HEK293T (cell line): ENCODE measurements around the gene DMAC2L.
"Not testable (repeated sequence)": the region's sequence is repeated elsewhere in the genome, so short reads cannot be mapped to it uniquely, and the experiment has no call there.

Source experiments
- CTCF ChIA-PET: fragments of 350-600 bp; formaldehyde crosslinking; extraction: SDS; loops from one replicate; lab custom pipeline; 2021; ENCODE audit warnings: antibody characterized with exemption, inconsistent platforms; lab: Yijun Ruan, JAX
- POLR2A ChIA-PET: fragments of 350-600 bp; formaldehyde crosslinking; extraction: SDS; loops from one replicate; lab custom pipeline; 2020; ENCODE audit warnings: antibody characterized with exemption, inconsistent platforms; lab: Yijun Ruan, JAX
- DNase-seq: peaks from one replicate; pipeline ENCODE4 v3.0.0; 2012; ENCODE audit warnings: mixed read lengths; ENCODE audit errors: extremely low spot score
- ARNT ChIP-seq: fragments of 450-650 bp; IDR thresholded peaks from 2 replicates; pipeline ENCODE4 v1.6.1; 2017; ENCODE audit warnings: mild to moderate bottlenecking
- BHLHE40 ChIP-seq: fragments of 450-650 bp; IDR thresholded peaks from 2 replicates; pipeline ENCODE4 v1.6.1; 2016; ENCODE audit warnings: mild to moderate bottlenecking, moderate library complexity, borderline replicate concordance
- CTBP1 ChIP-seq: fragments of 450-650 bp; IDR thresholded peaks from 2 replicates; pipeline ENCODE4 v1.6.1; 2016; ENCODE audit warnings: borderline replicate concordance
- ELF4 ChIP-seq: fragments of 450-650 bp; IDR thresholded peaks from 2 replicates; pipeline ENCODE4 v1.6.1; 2017; ENCODE audit warnings: antibody characterized with exemption
- FOXA1 ChIP-seq: fragments of 450-650 bp; IDR thresholded peaks from 2 replicates; pipeline ENCODE4 v1.6.1; 2016; ENCODE audit warnings: mild to moderate bottlenecking
- FOXK2 ChIP-seq: fragments of 450-650 bp; IDR thresholded peaks from 2 replicates; pipeline ENCODE4 v1.6.1; 2016; ENCODE audit warnings: mild to moderate bottlenecking
- FOXM1 ChIP-seq: fragments of 450-650 bp; IDR thresholded peaks from 2 replicates; pipeline ENCODE4 v1.6.1; 2017; ENCODE audit warnings: mild to moderate bottlenecking, borderline replicate concordance
- HDGF ChIP-seq: fragments of 450-650 bp; IDR thresholded peaks from 2 replicates; pipeline ENCODE4 v1.6.1; 2017; ENCODE audit warnings: antibody characterized with exemption, borderline replicate concordance
- L3MBTL2 ChIP-seq: fragments of 450-650 bp; conservative IDR thresholded peaks from 2 replicates; pipeline ENCODE4 v1.6.1; 2016; ENCODE audit warnings: mild to moderate bottlenecking
- LEF1 ChIP-seq: fragments of 450-650 bp; IDR thresholded peaks from 2 replicates; pipeline ENCODE4 v1.6.1; 2017; ENCODE audit warnings: mild to moderate bottlenecking, borderline replicate concordance
- NFRKB ChIP-seq: fragments of 450-650 bp; IDR thresholded peaks from 2 replicates; pipeline ENCODE4 v1.6.1; 2016; ENCODE audit warnings: mild to moderate bottlenecking, moderate library complexity
- SP1 ChIP-seq: fragments of 450-650 bp; IDR thresholded peaks from 2 replicates; pipeline ENCODE4 v1.6.1; 2017
- SUZ12 ChIP-seq: fragments of 450-650 bp; IDR thresholded peaks from 2 replicates; pipeline ENCODE4 v1.6.1; 2016; ENCODE audit warnings: mild to moderate bottlenecking
- TARDBP ChIP-seq: fragments of 450-650 bp; IDR thresholded peaks from 2 replicates; pipeline ENCODE4 v1.6.1; 2016
- ZNF384 ChIP-seq: fragments of 450-650 bp; IDR thresholded peaks from 2 replicates; pipeline ENCODE4 v1.6.1; 2016
- TF ChIP-seq, protein P1 (sequence below): fragments of 450-650 bp; IDR thresholded peaks from 2 replicates; pipeline ENCODE4 v1.6.1; 2016

The DMAC2L gene

DNA sequence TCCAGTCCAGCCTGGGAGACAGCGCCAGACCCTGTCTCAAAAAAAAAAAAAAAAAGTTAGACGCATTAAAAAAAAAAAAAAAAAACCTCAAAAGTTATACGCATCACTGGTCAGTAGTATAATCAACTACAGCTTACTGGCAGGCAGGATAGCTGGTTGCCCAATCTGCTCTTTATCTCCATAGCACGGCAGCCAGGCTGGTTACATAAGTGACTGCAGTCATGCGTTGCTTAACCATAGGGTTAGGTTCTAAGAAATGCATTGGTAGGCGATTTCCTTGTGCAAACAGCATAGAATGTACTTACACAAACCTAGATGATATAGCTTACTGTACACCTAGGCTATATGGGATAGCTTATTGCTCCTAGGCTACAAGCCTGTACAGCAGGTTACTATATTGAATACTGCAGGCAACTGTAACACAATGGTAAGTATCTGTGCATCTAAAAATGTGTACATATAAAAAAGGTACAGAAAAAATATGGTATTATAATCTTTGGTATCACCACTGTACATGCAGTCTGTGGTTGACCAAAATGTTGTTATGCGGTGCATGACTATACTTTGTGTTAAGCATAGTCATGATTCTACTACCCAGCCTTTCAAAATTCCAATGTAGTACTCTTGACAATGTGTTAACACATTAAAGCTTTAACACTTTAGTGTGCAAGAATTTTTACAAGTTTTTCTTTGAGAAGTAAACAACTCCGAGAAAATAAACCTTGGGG, 8.2 kb upstream of the DMAC2L start:
- CTCF ChIA-PET, result no interaction called here
- TF ChIP-seq HDGF, result no peak
- TF ChIP-seq CTBP1, result no peak
- TF ChIP-seq ELF4, result no peak
- TF ChIP-seq ARNT, result no peak
- TF ChIP-seq NFRKB, result no peak
- TF ChIP-seq BHLHE40, result no peak
- TF ChIP-seq, protein P1, sequence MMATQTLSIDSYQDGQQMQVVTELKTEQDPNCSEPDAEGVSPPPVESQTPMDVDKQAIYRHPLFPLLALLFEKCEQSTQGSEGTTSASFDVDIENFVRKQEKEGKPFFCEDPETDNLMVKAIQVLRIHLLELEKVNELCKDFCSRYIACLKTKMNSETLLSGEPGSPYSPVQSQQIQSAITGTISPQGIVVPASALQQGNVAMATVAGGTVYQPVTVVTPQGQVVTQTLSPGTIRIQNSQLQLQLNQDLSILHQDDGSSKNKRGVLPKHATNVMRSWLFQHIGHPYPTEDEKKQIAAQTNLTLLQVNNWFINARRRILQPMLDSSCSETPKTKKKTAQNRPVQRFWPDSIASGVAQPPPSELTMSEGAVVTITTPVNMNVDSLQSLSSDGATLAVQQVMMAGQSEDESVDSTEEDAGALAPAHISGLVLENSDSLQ, result no peak
- TF ChIP-seq LEF1, result no peak
- TF ChIP-seq SP1, result no peak
- POLR2A ChIA-PET, result interaction anchor here (1.0 kb wide), 1 partner anchor 8 kb away, joined by 3 read pairs; the partner anchor contains the start of genes DMAC2L and L2HGDH
- no peak for DNase-seq

DNA sequence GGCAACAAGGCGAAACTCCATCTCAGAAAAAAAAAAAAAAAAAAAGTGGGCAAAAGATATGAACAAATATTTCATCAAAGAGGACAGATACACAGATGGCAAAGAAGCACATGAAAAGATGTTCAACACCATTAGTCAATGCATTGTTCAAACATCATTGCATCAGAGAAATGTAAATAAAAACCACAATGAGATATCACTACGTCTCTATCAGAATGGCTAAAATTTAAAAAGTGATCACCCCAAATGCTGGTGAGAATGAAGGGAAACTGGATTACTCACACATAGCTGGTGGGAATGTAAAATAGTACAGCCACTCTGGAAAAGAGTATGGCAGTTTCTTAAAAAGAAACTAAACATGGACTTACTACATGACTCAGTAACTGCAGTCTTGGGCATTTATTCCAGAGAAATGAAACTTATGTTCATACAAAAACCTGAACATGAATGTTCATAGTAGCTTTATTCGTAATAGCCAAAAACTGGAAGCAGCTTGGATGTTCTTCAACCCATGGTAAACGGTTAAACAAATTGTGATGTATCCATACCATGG, 3.7 kb upstream of the DMAC2L start:
- TF ChIP-seq NFRKB (no peak), ZNF384 (no peak), CTBP1 (no peak), L3MBTL2 (no peak), SP1 (no peak), HDGF (no peak), FOXM1 (no peak), ARNT (no peak), BHLHE40 (no peak)
- TF ChIP-seq, protein P1, result no peak
- POLR2A ChIA-PET, result no interaction called here
- DNase-seq, result no peak
- CTCF ChIA-PET, result no interaction called here

DNA sequence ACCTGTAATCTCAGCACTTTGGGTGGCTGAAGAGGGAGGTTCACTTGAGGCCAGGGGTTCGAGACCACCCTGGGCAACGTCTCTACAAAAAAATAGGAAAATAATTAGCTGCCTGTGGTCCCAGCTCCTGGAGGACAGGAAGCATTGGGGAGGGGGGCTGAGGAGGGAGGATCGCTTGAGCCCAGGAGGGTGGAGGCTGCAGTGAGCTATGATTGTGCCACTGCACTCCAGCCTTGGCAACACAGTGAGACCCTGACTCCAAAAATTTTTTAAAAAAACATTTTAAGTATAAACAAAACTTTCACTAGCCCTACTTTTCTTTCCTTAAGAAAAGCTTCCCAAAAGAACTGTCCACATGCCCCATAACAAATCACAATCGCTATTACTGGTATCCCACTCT, 1.7 kb upstream of the DMAC2L start:
- POLR2A ChIA-PET, result interaction anchor here (1.3 to 3.4 kb wide), 2 partner anchors 9 to 12 kb away, joined by 5 to 35 read pairs; no protein-coding TSS in a partner anchor
- TF ChIP-seq SP1, result no peak
- TF ChIP-seq SUZ12, result no peak
- TF ChIP-seq L3MBTL2, result no peak
- TF ChIP-seq ELF4, result no peak
- TF ChIP-seq NFRKB, result no peak
- no peak for TF ChIP-seq ARNT
- TF ChIP-seq FOXA1, result no peak
- no peak for TF ChIP-seq FOXM1
- TF ChIP-seq, protein P1, result no peak
- no peak for TF ChIP-seq BHLHE40
- no peak for TF ChIP-seq HDGF
- TF ChIP-seq ZNF384, result no peak
- CTCF ChIA-PET, result interaction anchor here (0.6 to 1.1 kb wide), 2 partner anchors 10 to 55 kb away, joined by 3 to 7 read pairs; no protein-coding TSS in a partner anchor
- no peak for DNase-seq

DNA sequence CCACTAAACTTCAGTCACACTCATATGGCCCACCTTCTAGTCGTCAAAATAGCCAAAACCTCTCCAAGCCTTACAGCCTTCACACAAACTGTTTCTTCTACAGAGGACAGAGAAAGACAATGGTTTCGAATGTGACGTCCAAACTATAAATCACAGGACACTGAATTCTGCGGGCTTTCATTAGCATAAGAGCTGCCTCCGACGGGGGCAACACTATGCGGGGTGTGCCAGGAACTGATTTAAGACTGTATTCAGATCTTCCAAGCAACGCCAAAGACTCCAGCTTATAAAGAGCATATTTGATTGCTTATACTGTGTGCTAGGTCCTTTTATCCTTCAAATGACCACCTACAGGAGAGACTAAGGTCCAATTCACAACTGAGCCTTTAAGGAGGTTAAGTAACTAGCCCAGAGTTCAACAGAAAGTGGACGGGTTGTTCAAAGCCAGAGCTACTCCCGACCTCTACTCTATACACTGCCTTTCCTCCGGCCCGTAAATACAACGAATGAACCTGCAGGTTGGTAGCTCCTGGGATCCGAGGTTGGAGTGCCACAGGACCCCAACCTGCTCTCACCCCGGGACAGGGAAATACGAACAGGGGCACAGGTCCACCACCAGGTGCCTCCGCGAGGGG, 670 bp upstream of the DMAC2L start:
- POLR2A ChIA-PET, result interaction anchor here (0.5 to 3.4 kb wide), 16 partner anchors 10 to 449 kb away, joined by 3 to 35 read pairs (median 4); partner anchors contain the start of genes CDKL1 and MAP4K5
- CTCF ChIA-PET, result interaction anchor here (0.6 to 1.1 kb wide), 3 partner anchors 9 to 56 kb away, joined by 3 to 7 read pairs (median 5); no protein-coding TSS in a partner anchor
- TF ChIP-seq TARDBP, result no peak
- no peak for TF ChIP-seq FOXK2
- no peak for TF ChIP-seq FOXA1
- no peak for TF ChIP-seq NFRKB
- no peak for TF ChIP-seq L3MBTL2
- no peak for TF ChIP-seq SUZ12
- TF ChIP-seq, protein P1, result peak; percentile 89
- TF ChIP-seq FOXM1, result no peak
- no peak for DNase-seq

DNA sequence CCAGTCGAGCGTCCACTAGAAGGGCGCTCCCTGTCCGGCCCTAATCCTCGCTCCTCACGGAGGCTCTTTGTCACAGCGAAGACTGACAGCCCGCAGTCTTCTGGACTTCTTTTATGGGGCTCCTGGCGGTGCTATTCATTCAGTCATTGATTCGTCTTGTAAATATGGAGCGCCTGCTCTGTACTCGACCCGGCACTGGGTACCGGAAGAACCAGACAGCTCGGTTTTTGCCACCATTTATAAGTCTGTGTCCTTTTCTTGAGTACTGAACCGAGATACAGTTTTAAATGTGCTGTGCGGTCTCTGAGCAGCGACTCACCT, 570 bp downstream of the DMAC2L start:
- ChIA-PET POLR2A (interaction anchor here (0.6 to 3.4 kb wide), 14 partner anchors 9 to 517 kb away, joined by 3 to 35 read pairs (median 4); partner anchors contain the start of genes CDKL1 and MAP4K5), CTCF (interaction anchor here (0.8 to 1.7 kb wide), 3 partner anchors 8 to 447 kb away, joined by 3 to 8 read pairs (median 3); no protein-coding TSS in a partner anchor)
- TF ChIP-seq L3MBTL2 (no peak), ZNF384 (no peak), ELF4 (no peak)
- TF ChIP-seq, protein P1, result peak; percentile 82
- DNase-seq, result no peak

DNA sequence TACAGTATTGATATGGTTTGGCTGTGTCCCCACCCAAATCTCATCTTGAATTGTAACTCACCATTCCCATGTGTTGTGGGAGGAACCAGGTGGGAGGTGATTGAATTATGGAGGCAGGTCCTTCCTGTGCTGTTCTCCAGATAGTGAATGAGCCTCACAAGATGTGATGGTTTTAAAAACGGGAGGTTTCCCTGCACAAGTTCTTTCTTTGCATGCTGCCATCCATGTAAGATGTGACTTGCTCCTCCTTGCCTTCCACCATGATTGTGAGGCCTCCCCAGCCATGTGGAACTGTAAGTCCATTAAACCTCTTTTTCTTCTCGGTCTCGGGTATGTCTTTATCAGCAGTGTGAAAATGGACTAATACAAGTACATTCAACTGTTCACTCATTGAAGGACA, 2.0 kb downstream of the DMAC2L start:
- CTCF ChIA-PET, DNase-seq, POLR2A ChIA-PET: not testable (repeated sequence)
